ENCODE data around the gene SPINK1. TPM values are rescaled to one million over a fixed set of nuclear protein-coding genes. Genes with fewer than 3 reads are reported as not detected.
"Not testable (repeated sequence)": the region's sequence is repeated elsewhere in the genome, so short reads cannot be mapped to it uniquely, and the experiment has no call there.

The SPINK1 gene
- polyA plus RNA-seq, 4 donors: 9.0 to 108 (median 50.4) TPM

DNA sequence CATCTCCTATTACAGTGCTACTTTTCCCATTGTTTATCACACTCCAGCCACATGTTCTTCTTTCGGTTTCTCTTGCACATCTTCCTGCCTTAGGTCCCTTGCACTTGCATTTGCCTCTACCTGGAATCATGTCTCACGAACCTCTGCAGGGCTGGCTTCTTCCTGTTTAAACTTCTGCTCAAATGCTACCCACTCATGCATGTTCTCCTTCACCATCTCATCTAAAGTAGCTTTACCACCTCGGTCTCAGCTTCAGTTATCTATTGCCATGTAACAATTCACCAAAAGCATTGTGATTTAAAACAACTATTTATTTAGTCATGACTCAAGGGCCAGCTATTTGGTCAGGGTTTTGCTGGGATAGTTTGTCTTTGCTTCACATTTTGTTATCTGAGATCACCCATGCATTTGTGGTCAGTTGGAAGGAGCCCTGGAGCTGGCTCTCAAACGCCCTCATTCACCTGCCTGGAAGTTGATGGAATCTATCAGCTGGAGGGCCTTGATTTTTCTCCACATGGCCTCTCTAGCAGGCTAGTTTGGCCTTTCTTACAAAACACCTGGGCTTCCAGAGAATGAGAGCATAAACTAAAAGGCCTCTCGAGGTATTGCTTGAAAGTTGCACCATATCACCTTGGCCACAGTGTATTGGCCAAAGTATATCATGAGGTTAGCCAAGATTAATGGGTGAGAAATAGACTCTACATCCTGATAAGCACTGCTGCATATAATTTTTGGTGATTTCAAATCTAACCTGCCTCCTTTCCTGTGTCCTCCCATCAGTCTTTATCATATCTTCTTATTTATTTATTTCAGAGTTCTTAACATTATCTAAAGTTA lies 21.4 kb downstream of the SPINK1 start:
- DNase-seq (ENCODE audit: low read depth in 4 of 4, low spot score in 3 of 4): no peak

DNA sequence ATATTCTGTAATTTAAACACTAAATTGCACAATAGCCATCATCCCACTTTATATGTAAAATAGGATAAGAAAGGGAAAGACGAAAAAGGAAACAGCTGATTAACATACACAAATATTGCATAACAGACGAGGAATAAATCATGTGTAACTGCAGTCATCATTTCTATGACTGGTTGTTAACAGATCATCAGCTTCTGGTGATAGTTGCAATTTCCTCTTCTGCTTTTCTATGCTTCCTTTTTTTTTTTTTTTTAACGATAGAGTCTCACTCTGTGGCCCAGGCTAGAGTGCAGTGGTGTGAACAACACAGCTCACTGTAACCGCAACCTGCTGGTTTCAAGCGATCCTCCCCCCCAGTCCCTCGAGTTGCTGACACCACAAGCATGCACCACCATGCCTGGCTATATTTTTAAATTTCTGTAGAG lies 26.4 kb downstream of the SPINK1 start:
- DNase-seq (ENCODE audit: low read depth in 4 of 4, low spot score in 3 of 4): no peak

DNA sequence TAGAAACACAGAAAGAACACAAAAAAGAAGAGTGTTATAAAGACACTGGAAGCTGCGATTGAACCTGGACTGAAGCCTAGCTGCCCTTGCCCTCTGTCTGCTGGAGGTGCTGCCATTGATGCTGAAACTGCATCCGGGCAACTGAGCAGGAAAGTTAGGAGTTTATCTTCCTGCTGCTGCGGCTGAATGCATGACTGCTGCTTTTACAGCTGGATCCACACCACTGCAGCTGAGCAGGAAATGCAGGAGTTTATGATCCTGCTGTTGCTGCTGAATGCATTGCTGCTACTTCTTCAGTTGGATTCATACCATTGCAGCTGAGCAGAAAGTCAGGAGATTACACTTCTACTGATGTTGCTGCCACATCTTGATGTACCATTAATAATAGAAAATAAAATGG lies 27.1 kb downstream of the SPINK1 start:
- DNase-seq (ENCODE audit: low read depth in 4 of 4, low spot score in 3 of 4): no peak

DNA sequence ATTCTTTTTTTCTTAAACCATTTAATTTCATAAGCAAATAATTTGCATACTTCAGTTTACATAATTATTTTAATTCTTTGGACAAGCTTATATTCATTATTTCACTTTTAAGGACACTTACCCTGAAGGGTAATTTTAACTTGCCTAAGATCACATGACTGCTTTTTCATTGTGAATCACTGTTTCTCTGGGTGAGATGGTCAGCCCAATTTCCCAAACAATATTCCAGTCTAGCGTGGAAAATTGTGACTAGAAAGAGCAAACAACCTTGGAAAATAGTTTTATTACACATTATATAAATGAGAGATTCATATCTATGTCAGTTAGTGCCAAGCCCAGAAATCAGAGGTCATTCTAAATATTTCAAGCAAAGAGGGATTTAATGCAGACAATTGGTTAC lies 27.5 kb downstream of the SPINK1 start:
- no peak for DNase-seq (ENCODE audit: low read depth in 4 of 4, low spot score in 3 of 4)

GRCh38 chr5:147803161-147803560 lies 28.3 kb downstream of the SPINK1 start:
- not testable (repeated sequence) for DNase-seq (ENCODE audit: low read depth in 4 of 4, low spot score in 3 of 4)

DNA sequence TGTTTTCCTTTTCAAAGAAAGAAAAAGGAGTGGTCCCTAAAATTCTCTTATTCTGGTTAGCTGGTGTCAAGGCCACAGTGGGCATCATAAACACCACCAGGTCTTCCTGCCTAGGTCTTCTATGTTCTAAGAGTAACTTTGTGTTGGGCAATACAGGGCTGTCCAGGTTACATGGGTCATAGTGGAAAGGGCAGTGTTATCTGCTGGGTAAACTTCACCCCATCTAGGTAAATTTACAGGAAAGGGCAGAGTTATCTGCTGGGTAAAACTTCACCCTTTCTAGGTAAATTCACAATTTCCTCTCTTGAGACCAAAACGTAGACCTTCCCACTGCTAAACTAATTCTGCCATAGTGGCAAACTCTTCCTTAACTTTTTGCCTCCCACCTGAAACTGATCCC lies 30.0 kb downstream of the SPINK1 start:
- no peak for DNase-seq (ENCODE audit: low read depth in 4 of 4, low spot score in 3 of 4)

DNA sequence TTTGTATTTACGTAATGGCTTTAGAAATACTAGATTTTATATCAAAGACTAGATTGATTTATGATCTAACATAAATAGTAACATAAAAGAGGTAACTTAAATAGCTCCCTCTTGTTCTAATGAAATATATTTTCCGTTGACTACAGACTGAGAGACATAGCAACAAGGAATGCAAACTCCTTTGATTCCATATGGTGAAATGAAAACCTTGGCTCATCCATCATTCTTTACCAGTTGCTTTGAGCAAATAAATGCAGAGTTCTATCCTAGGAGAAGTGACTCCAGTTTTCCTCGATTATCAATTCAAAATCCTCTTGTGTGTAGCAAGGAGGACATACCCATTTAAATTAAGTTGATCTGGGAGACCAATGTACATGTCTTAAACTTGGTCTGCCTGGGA lies 31.0 kb downstream of the SPINK1 start:
- DNase-seq (ENCODE audit: low read depth in 4 of 4, low spot score in 3 of 4): no peak

DNA sequence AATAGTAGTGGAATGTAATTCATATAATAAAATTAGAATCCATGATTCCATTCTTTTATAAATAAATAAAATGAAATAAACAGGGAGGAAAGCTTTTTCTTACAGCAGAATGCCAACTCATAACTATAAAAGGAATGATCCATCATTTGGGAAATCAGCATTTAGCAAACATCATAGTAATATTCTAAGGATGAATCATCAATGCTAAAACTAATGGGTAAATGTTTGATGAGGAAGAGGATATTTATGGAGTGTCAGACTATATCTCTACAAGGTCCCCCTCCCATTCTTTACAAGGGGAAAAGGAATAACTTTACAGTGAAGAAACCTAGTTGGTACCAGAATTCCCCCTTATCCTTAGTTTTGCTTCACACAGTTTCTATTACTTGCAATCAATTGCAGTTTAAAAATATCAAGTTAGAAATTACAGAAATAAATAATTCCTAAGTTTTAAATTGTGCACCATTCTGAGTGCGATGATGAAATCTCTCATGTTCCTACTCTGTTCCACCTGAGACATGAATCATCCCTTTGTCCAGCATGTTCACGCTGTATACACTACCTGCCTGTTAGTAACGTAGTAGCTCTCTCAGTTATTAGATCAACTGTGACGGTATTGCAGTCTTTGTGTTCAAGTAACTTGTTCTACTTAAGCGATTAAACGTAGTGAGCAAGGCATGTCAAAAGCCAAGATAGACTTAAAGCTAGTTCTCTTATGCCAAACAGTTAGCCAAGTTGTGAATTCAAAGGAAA lies 34.7 kb downstream of the SPINK1 start:
- no peak for DNase-seq (ENCODE audit: low read depth in 4 of 4, low spot score in 3 of 4)

GRCh38 chr5:147791181-147791580 lies 40.3 kb downstream of the SPINK1 start:
- DNase-seq (ENCODE audit: low read depth in 4 of 4, low spot score in 3 of 4): no peak

DNA sequence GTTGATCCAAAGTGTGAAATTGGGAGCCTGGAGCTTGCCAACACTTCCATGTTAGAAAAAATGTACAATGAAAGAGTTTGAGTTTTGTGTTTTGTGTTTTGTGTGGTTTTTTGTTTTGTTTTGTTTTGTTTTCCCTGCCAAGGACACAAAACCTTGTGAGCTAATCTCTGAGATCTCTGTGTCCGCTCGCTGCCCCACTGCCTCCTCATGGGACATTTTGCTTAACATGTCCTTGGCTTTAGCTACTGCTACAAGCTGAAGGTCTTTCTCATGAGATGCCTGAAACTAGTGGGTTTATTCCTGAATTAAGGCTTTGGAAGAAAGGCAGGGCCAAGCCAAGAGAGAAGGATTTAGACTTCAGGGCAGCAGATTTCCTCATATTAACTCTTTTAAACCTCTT lies 41.7 kb downstream of the SPINK1 start:
- DNase-seq (ENCODE audit: low read depth in 4 of 4, low spot score in 3 of 4): no peak

DNA sequence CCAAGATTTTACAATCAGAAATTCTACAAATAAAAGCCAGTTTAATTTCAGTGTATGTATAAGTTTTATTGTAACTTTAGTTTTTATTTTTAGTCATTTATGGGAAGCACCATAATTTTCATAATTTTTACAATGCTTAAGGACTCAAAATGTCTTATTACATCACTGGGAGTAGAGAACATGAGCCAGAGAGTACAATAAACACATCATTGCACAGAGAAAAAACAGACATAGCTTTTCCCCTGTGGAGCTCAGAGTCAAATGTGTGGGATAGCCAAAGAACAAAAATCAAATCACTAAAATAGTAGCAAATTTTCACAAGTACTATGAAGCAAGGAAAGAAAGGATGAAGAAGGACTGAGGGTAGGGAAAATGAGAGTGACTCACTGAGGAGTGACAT lies 43.4 kb downstream of the SPINK1 start:
- no peak for DNase-seq (ENCODE audit: low read depth in 4 of 4, low spot score in 3 of 4)

DNA sequence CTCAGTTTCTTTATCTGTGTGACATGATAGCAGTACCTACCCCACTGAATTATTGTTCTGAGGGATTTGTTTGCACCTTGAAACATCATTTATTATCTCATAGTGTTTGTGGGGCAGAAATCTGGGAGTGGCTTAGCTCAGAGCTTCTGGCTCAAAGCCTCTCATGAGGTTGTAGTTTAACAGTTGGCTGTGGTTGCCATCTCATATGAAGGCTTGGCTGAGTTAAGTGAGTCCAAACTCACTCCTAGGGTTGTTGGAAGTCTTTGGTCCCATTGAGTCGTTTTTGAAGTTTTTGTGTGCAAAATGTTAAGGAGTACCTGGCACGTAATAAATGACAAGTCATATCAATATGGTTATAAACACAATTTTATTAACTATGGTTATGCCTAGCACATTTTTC lies 45.3 kb downstream of the SPINK1 start:
- no peak for DNase-seq (ENCODE audit: low read depth in 4 of 4, low spot score in 3 of 4)

DNA sequence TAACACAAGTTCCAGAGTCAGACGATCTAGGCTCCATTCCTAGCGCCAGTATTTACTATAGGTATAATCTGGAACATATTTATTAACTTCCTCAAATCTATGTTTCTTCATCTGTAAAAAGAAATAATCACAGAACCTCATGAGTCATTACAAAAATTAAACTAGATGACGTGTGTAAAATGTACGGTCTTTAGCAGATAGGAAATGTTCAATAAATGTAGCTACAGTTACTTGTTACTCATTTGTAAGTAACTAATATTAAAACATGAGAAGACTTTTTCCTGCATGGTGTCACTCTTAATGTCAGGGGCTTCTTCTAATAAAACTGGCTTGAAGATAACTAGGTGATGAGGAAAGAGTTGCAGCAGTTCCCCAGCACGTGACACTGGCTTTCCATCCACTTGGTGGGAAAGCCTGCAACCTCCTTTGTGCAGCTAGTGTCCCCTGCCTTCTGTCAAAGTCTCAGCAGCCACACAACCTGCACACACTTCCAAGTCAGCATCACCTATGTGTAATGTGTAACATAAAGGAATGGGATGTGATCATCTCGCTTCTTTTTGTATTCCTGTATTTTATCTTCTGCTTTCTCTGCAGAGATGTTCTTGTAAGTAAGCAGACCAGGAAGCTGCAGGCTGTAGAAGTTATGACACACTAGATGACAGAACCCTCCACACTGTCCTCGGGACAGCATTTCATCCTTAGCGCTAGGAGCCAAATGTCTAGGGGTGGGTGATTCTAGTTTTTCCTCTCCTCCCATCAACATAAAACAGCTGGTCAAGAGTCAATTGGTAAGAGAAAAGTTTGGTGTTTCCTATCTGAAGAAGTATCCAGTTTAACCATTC lies 47.1 kb downstream of the SPINK1 start:
- DNase-seq (ENCODE audit: low read depth in 4 of 4, low spot score in 3 of 4): no peak

DNA sequence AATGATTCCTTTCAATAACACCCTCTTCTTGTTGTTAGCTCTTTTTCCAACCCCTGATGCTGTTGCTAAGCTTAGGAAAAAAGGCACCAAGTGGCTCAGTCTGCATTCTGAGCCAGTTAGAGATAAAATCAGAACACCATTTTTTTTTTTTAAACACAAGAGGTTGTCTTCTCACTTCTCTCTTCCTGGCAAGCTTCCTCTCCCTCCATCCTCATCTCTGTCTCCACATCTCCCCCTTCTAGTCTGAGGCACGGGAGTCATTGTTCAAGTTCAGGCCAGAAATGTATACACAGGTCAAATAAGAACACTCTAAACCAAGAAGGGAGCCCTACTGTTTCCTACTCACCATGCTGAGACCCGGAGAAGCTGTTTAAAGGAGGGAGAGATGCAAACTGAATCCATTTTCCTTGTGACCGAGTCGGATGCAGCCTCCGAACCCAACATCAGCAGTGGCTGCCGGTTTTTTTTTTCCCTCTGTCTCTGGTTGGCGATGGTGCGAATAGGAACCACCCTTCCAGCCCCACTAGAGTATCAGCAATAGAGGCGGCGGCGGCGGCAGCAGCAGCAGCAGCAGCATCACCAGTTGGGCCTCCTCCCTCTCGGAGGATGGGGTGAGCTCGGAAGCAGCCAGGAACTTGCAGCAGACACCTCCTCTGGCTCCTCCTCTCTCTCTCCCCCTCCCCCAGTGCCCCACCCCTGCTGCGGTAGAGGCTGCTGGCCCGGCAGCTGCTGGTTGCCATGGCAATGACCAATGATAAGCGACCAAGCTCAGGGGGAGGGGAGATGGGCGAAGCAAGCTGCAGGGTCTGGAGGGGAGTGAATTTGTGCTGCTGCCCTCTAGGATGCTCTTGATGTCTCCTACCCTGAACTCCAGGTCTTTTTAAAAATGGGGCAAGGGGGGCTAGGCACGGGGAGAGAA lies 49.1 kb downstream of the SPINK1 start, which contains the start of gene JAKMIP2:
Gene JAKMIP2, minus strand, starts transcription at position 619 of the 919 bp plus-strand sequence. CDS start 110,922 bp downstream, outside the sequence.
- peak; percentile 53 to 80 (median 72) for DNase-seq (ENCODE audit: low read depth in 4 of 4, low spot score in 3 of 4)

- no peak for DNase-seq (ENCODE audit: low read depth in 4 of 4, low spot score in 3 of 4)
Measured at GRCh38 chr5:147780924-147781573, 50.4 kb downstream of the SPINK1 start.

GRCh38 chr5:147779694-147780093 lies 51.8 kb downstream of the SPINK1 start:
- DNase-seq (ENCODE audit: low read depth in 4 of 4, low spot score in 3 of 4): no peak

DNA sequence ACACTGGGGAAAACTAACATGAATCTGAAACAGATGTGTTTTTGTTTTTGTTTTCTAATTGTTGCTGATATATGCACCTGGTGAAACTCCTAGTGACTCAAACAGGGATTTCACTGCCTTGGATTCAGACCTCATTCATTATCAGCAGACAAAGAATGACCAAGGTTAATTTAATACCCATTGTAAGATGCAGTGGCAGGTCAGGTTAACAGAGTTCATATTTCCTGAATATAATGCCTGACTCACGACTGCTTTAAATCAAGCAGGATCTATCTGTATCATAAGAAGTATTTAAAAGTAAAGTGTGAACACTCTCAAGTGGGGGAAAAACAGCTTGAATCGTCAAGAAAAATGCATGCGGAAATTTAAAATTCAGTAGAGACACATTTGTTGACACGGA lies 54.5 kb downstream of the SPINK1 start:
- no peak for DNase-seq (ENCODE audit: low read depth in 4 of 4, low spot score in 3 of 4)
